ENCODE data around the gene SHF. TPM values are rescaled to one million over a fixed set of nuclear protein-coding genes. Genes with fewer than 3 reads are reported as not detected.
"Not testable (repeated sequence)": the region's sequence is repeated elsewhere in the genome, so short reads cannot be mapped to it uniquely, and the experiment has no call there.

Gene SHF
- total RNA-seq, 1 donor from 2014 or later: 104 TPM

GRCh38 chr15:45148076-45149059 is 39.4 kb downstream of the SHF start:
- DNase-seq (ENCODE audit: low read depth): no peak

GRCh38 chr15:45147606-45148005 is 40.2 kb downstream of the SHF start:
- DNase-seq (ENCODE audit: low read depth): no peak

GRCh38 chr15:45146405-45146804 is 41.4 kb downstream of the SHF start:
- DNase-seq (ENCODE audit: low read depth): no peak

GRCh38 chr15:45144775-45145174 is 43.0 kb downstream of the SHF start:
- no peak for DNase-seq (ENCODE audit: low read depth)

GRCh38 chr15:45143946-45144345 is 43.8 kb downstream of the SHF start:
- no peak for DNase-seq (ENCODE audit: low read depth)

GRCh38 chr15:45143056-45143455 is 44.7 kb downstream of the SHF start:
- DNase-seq (ENCODE audit: low read depth): no peak

- DNase-seq (ENCODE audit: low read depth): no peak
Measured at GRCh38 chr15:45141386-45141785, 46.4 kb downstream of the SHF start.

GRCh38 chr15:45140557-45141250 is 47.1 kb downstream of the SHF start:
- DNase-seq (ENCODE audit: low read depth): no peak

- no peak for DNase-seq (ENCODE audit: low read depth)
Measured at GRCh38 chr15:45139770-45140169, 48.0 kb downstream of the SHF start.

- no peak for DNase-seq (ENCODE audit: low read depth)
Measured at GRCh38 chr15:45138814-45139765, 48.7 kb downstream of the SHF start.

GRCh38 chr15:45137703-45138102 is 50.1 kb downstream of the SHF start:
- no peak for DNase-seq (ENCODE audit: low read depth)

GRCh38 chr15:45136378-45136764 is 51.4 kb downstream of the SHF start:
- DNase-seq (ENCODE audit: low read depth): no peak

- DNase-seq (ENCODE audit: low read depth): not testable (repeated sequence)
Measured at GRCh38 chr15:45135705-45136377, 51.9 kb downstream of the SHF start.

- no peak for DNase-seq (ENCODE audit: low read depth)
Measured at GRCh38 chr15:45134682-45135604, 52.8 kb downstream of the SHF start.

GRCh38 chr15:45134046-45134445 is 53.7 kb downstream of the SHF start:
- DNase-seq (ENCODE audit: low read depth): no peak

GRCh38 chr15:45133561-45133920 is 54.2 kb downstream of the SHF start:
- no peak for DNase-seq (ENCODE audit: low read depth)

GRCh38 chr15:45132844-45133560 is 54.8 kb downstream of the SHF start:
- no peak for DNase-seq (ENCODE audit: low read depth)

- no peak for DNase-seq (ENCODE audit: low read depth)
Measured at GRCh38 chr15:45131510-45131909, 56.3 kb downstream of the SHF start.

All from myocyte (in vitro differentiated cells).